NB4 (cell line): ENCODE data around the gene RMP24.

Experiments
- CTCF ChIP-seq: IDR thresholded peaks from one replicate; pipeline ENCODE4 v1.5.1; 2012; ENCODE audit warnings: low read depth, low read length
- POLR2A ChIP-seq: IDR thresholded peaks from 2 replicates; pipeline ENCODE4 v1.6.1; 2011; ENCODE audit warnings: mild to moderate bottlenecking; ENCODE audit not compliant: insufficient read length; ENCODE audit errors: extremely low read depth
- TF ChIP-seq, protein P1 (sequence below): IDR thresholded peaks from 2 replicates; pipeline ENCODE4 v1.6.1; 2011; ENCODE audit warnings: low read depth, low read length

GRCh38 chr18:35969676-35970075 is 2.8 kb upstream of the RMP24 start:
- TF ChIP-seq POLR2A, result no peak
- no peak for TF ChIP-seq CTCF
- TF ChIP-seq, protein P1, sequence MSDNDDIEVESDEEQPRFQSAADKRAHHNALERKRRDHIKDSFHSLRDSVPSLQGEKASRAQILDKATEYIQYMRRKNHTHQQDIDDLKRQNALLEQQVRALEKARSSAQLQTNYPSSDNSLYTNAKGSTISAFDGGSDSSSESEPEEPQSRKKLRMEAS, result no peak
